GM12892 (cell line): ENCODE measurements around the gene MICALL1.
"Not testable (repeated sequence)": the region's sequence is repeated elsewhere in the genome, so short reads cannot be mapped to it uniquely, and the experiment has no call there.

Source experiments
- POLR2A ChIP-seq: IDR thresholded peaks from 2 replicates; pipeline ENCODE4 v1.6.1; 2011; ENCODE audit warnings: low read depth, low read length, control low read depth
- POLR2AphosphoS5 ChIP-seq: IDR thresholded peaks from 2 replicates; pipeline ENCODE4 v1.6.1; 2011; ENCODE audit warnings: low read depth, low read length, control low read depth
- TAF1 ChIP-seq: IDR thresholded peaks from 2 replicates; pipeline ENCODE4 v1.6.1; 2011; ENCODE audit warnings: low read depth, mild to moderate bottlenecking, control low read depth, low read length, borderline replicate concordance

DNA sequence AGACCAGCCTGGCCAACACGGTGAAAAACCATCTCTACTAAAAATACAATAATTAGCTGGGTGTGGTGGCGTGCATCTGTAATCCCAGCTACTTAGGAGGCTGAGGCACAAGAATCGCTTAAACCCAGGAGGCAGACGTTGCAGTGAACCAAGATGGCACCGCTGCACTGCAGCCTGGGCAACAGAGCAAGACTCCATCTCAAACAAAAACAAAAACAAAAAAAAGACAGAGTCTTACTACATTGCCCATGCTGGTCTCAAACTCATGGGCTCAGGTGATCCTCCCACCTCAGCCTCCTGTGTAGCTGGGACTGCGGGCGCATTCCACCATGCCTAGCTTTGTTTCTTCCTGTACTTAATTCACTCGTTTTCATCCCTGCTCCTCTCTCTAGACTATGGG, 69.9 kb downstream of the MICALL1 start:
- not testable (repeated sequence) for TF ChIP-seq POLR2A, TAF1, POLR2AphosphoS5
